ENCODE results near the gene PTPRR.
A peak's percentile ranks its signal among the peaks of the same experiment; 100 is the strongest.

Gene PTPRR

DNA sequence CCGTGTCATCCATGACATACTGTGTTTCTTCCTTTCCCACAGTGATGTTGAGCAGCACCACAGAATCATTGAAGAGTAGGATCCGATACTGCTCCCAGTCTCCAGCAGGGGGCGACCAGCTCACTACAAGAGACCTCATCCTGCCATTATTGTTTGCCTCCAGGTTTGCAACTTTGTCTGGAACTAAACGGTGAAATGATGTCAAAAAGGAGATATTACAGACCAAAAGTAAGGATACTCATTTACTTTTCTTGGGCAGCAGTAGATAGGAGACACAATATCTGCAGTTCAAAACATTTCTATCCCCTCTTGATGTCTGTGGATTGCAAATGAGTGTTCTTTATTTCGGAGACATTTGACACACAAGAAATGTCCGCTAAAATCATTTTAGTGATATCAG lies 330.5 kb downstream of the PTPRR start:
- peak; percentile 69 for DNase-seq

Data from HCEC 1CT (cell line).